AG09319 (cell line): ENCODE results near the gene STOX2.

ENCODE experiments used
- DNase-seq: peaks from one replicate; pipeline ENCODE4 v3.0.0-alpha.2; 2010; ENCODE audit warnings: low read depth; ENCODE audit errors: extremely low read depth
- CTCF ChIP-seq: IDR thresholded peaks from 2 replicates; pipeline ENCODE4 v1.5.1; 2011; ENCODE audit warnings: low read depth, mild to moderate bottlenecking, inconsistent platforms, low read length, moderate library complexity

The STOX2 gene

GRCh38 chr4:183863155-183863825 lies 41.8 kb upstream of the STOX2 start:
- no peak for DNase-seq
- no peak for TF ChIP-seq CTCF

DNA sequence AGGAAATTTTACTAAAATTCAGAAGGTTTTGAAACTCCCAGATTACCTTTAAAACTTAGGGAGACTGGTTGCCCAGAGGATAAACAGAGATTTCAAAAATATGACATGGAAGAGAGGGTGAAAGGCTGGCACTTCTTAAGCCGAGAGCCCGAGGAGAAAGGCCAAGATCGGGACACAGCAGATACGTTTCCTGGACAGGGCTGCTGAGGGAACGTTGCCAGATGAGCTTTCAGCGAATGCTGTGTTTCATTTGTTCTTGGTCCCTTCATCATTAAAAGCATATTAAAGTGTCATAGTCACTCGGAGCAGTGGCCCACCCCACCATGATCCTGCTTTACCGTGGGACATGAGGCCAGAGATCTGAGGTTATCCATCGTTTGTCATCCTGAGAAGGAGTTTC lies 37.9 kb upstream of the STOX2 start:
- TF ChIP-seq CTCF = no peak
- no peak for DNase-seq

- no peak for DNase-seq
- TF ChIP-seq CTCF = no peak
Observed at GRCh38 chr4:183870997-183871396, 34.1 kb upstream of the STOX2 start.

GRCh38 chr4:183871581-183871980 lies 33.5 kb upstream of the STOX2 start:
- no peak for DNase-seq
- no peak for TF ChIP-seq CTCF

DNA sequence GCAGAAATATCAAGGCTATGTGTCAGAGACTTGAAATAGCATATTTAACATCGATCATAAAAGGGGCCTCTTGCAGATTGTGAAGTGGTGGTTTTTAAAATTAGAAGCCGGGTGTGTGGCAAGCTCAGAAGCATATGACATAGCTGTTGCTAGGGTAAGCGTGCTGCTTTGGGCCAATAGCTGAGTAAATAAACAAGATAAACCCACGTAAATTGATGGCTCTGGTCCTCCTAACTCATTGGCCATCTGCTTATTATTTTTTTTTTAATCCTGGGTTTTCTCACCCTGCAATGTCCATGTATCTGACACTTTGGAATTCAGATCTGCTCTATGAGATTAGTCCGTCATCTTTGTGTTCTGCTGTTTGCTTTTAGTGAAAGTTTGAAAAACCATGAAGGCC lies 32.6 kb upstream of the STOX2 start:
- no peak for DNase-seq
- TF ChIP-seq CTCF = no peak

DNA sequence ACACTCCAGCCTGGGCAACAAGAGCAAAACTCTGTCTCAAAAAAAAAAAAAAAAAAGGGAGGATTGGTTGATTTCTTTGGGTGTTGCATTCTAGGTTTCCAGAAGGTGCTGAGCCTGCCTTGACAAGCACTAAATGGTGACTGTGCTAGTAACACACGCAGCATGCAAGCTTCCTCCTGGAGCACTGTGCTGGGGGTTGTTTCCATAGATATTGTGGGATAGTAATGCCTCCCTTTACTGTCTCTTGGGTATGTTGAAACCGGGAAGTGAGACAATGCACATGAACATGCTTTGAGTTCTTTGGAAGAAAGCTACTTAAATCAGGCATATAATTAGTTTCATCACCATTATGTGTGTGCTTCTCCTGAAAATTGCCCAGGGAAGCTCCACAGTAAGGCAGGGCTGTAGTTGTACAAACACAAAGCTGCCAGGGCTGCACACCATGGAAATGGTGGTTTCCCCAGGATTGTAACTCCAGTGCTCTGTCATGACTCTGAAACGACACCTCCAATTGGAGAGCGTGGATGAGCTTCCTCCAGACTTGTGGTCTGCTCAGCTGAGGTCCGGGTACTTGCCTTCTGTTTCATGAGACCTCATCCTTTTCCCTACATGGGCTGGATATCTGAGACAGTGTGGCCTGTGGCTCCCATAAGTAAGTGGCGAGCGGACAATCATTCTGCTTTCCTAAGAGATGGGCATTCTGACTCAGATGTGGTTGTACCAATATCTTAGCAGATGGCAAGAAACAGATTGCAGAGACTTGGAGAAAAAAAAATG lies 31.5 kb upstream of the STOX2 start:
- DNase-seq = no peak
- TF ChIP-seq CTCF = no peak

DNA sequence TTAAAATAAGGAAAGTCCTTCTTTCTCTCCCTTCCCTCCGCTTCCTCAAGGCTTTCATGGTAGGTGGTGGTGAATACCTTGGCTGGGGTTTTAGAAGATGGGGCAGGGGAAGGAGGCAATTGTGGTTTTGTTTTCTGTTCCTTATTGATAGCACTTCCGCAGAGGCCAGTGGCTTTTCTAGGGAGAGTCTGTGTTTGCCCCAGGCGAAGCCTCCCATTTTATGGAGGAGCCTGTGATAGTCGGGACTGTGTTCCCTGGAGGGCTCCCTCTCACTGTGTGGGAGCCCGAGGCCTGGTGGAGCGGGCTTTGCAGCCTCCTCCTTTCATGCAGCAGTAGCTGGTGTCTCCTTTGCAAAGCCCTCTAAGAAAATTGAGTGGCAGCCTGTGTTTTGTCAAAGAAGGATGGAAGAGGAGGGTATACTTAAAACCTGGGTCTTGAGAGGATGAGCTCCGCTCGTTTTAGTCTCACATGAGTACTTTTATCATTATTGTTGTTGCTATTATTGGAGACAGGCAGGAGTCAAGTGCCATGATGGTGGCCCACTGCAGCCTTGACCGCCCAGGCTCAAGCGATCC lies 29.8 kb upstream of the STOX2 start:
- no peak for TF ChIP-seq CTCF
- DNase-seq = no peak
